Measurements from ENCODE around the gene QRFP. TPM values are rescaled to one million over a fixed set of nuclear protein-coding genes. Genes with fewer than 3 reads are reported as not detected.

QRFP gene
- total RNA-seq, 2 donors from 2014 or later = not detected

- H3K36me3 ChIP-seq = peaks cover 38% of the 10 kb centered on the region
- H3K27ac ChIP-seq = peak overlapping the region; percentile 79 to 90
These were observed 25.1 kb downstream of the QRFP start for GRCh38 chr9:130871395-130872062.

GRCh38 chr9:130870491-130871381 is 25.9 kb downstream of the QRFP start:
- TF ChIP-seq CTCF (IDR thresholded peaks at IDR 0.05) = no peak
- no peak for DNase-seq (ENCODE audit: low spot score)
- Histone ChIP-seq H3K4me3 (no peak overlapping the region), H3K27me3 (no peaks in the 10 kb centered on the region), H3K27ac (peak overlapping the region; percentile 79 to 90), H3K9me3 (no peaks in the 10 kb centered on the region), H3K4me1 (peaks cover 0 to 64% of the 10 kb centered on the region in 2 donors), H3K36me3 (peaks cover 38% of the 10 kb centered on the region)

More at GRCh38 chr9:130871395-130872062, 25.1 kb downstream of the QRFP start:
- DNase-seq (ENCODE audit: low spot score) = no peak
- Histone ChIP-seq H3K4me1 (peaks cover 0 to 64% of the 10 kb centered on the region in 2 donors), H3K4me3 (no peak overlapping the region), H3K27me3 (no peaks in the 10 kb centered on the region), H3K9me3 (no peaks in the 10 kb centered on the region)
- no peak for TF ChIP-seq CTCF (IDR thresholded peaks at IDR 0.05)

GRCh38 chr9:130869250-130869649 is 27.4 kb downstream of the QRFP start:
- no peaks in the 10 kb centered on the region for H3K27me3 ChIP-seq

GRCh38 chr9:130868230-130868629 is 28.4 kb downstream of the QRFP start:
- DNase-seq (ENCODE audit: low spot score) = no peak
- Histone ChIP-seq H3K9me3 (no peaks in the 10 kb centered on the region), H3K4me3 (no peak overlapping the region), H3K36me3 (peaks cover 22% of the 10 kb centered on the region), H3K27me3 (no peaks in the 10 kb centered on the region), H3K27ac (no peak overlapping the region), H3K4me1 (peaks cover 0 to 51% of the 10 kb centered on the region in 2 donors)
- no peak for TF ChIP-seq CTCF (IDR thresholded peaks at IDR 0.05)

More at GRCh38 chr9:130869250-130869649, 27.4 kb downstream of the QRFP start:
- Histone ChIP-seq H3K4me1 (peaks cover 0 to 58% of the 10 kb centered on the region in 2 donors), H3K36me3 (peaks cover 24% of the 10 kb centered on the region), H3K27ac (peak overlapping the region in 1 of 2 donors; percentile 90), H3K9me3 (no peaks in the 10 kb centered on the region), H3K4me3 (no peak overlapping the region)
- TF ChIP-seq CTCF (IDR thresholded peaks at IDR 0.05) = no peak
- DNase-seq (ENCODE audit: low spot score) = no peak

GRCh38 chr9:130867556-130867955 is 29.1 kb downstream of the QRFP start:
- Histone ChIP-seq H3K4me3 (no peak overlapping the region), H3K4me1 (peaks cover 0 to 44% of the 10 kb centered on the region in 2 donors), H3K27ac (no peak overlapping the region), H3K9me3 (no peaks in the 10 kb centered on the region), H3K27me3 (no peaks in the 10 kb centered on the region), H3K36me3 (peaks cover 22% of the 10 kb centered on the region)
- TF ChIP-seq CTCF (IDR thresholded peaks at IDR 0.05) = no peak
- no peak for DNase-seq (ENCODE audit: low spot score)

Data from right atrium auricular region (tissue), 2 donors.